ENCODE results near the gene ETHE1. TPM values are rescaled to one million over a fixed set of nuclear protein-coding genes. Genes with fewer than 3 reads are reported as not detected.

Gene ETHE1
- total RNA-seq, 2 donors from 2014 or later: 42.0 to 45.9 TPM

- TF ChIP-seq CTCF (IDR thresholded peaks at IDR 0.05): no peak
- H3K9me3 ChIP-seq: no peaks in the 10 kb centered on the region
- ATAC-seq (ENCODE audit: insufficient number of reproducible peaks, low FRiP score, low read depth) (no peak), DNase-seq (ENCODE audit: low spot score) (no peak)
- H3K27me3 ChIP-seq (replicated peaks; ENCODE audit: insufficient read depth): no peaks in the 10 kb centered on the region
- no peak overlapping the region for H3K4me3 ChIP-seq
- peaks cover 6 to 17% of the 10 kb centered on the region in 2 donors for H3K4me1 ChIP-seq (ENCODE audit: control insufficient read depth in 1 of 2, low read depth in 2 of 2)
- H3K36me3 ChIP-seq: no peaks in the 10 kb centered on the region
- no peak overlapping the region for H3K27ac ChIP-seq
Observed at GRCh38 chr19:43467730-43468129, 59.3 kb downstream of the ETHE1 start.

- H3K4me1 ChIP-seq (ENCODE audit: control insufficient read depth in 1 of 2, low read depth in 2 of 2): peaks cover 7 to 20% of the 10 kb centered on the region in 2 donors
- ATAC-seq (ENCODE audit: insufficient number of reproducible peaks, low FRiP score, low read depth) (no peak), DNase-seq (ENCODE audit: low spot score) (no peak)
- no peak overlapping the region for H3K27ac ChIP-seq
- H3K4me3 ChIP-seq: no peak overlapping the region
- no peaks in the 10 kb centered on the region for H3K27me3 ChIP-seq (replicated peaks; ENCODE audit: insufficient read depth)
- no peaks in the 10 kb centered on the region for H3K9me3 ChIP-seq
- no peaks in the 10 kb centered on the region for H3K36me3 ChIP-seq
- no peak for TF ChIP-seq CTCF (IDR thresholded peaks at IDR 0.05)
Observed at GRCh38 chr19:43467276-43467675, 59.7 kb downstream of the ETHE1 start.

- TF ChIP-seq CTCF (IDR thresholded peaks at IDR 0.05): no peak
- Histone ChIP-seq H3K4me1 (ENCODE audit: control insufficient read depth in 1 of 2, low read depth in 2 of 2) (peaks cover 7 to 20% of the 10 kb centered on the region in 2 donors), H3K4me3 (no peak overlapping the region), H3K9me3 (no peaks in the 10 kb centered on the region), H3K27ac (no peak overlapping the region), H3K36me3 (no peaks in the 10 kb centered on the region), H3K27me3 (replicated peaks; ENCODE audit: insufficient read depth) (no peaks in the 10 kb centered on the region)
- no peak for DNase-seq (ENCODE audit: low spot score)
- ATAC-seq (ENCODE audit: insufficient number of reproducible peaks, low FRiP score, low read depth): no peak
Observed at GRCh38 chr19:43466793-43467192, 60.2 kb downstream of the ETHE1 start.

GRCh38 chr19:43465468-43466120 is 61.4 kb downstream of the ETHE1 start, which contains the start of gene LYPD3:
Gene LYPD3, minus strand, starts transcription at chr19:43465608. Its CDS starts 37 bp downstream, at chr19:43465571.
- Histone ChIP-seq H3K4me3 (peak within 1 kb of the TSS; percentile 87), H3K4me1 (ENCODE audit: control insufficient read depth in 1 of 2, low read depth in 2 of 2) (peaks cover 7 to 20% of the 10 kb centered on the region in 2 donors), H3K27ac (peak within 1 kb of the TSS; percentile 76 to 82), H3K9me3 (no peaks in the 10 kb centered on the region), H3K27me3 (replicated peaks; ENCODE audit: insufficient read depth) (no peaks in the 10 kb centered on the region), H3K36me3 (no peaks in the 10 kb centered on the region)
- ATAC-seq (ENCODE audit: insufficient number of reproducible peaks, low FRiP score, low read depth): no peak
- no peak for TF ChIP-seq CTCF (IDR thresholded peaks at IDR 0.05)
- no peak for DNase-seq (ENCODE audit: low spot score)

GRCh38 chr19:43464134-43464775 is 62.7 kb downstream of the ETHE1 start:
- ATAC-seq (ENCODE audit: insufficient number of reproducible peaks, low FRiP score, low read depth) (peak; percentile 66), DNase-seq (ENCODE audit: low spot score) (peak; percentile 48)
- no peaks in the 10 kb centered on the region for H3K36me3 ChIP-seq
- TF ChIP-seq CTCF (IDR thresholded peaks at IDR 0.05): no peak
- H3K4me1 ChIP-seq (ENCODE audit: control insufficient read depth in 1 of 2, low read depth in 2 of 2): peaks cover 7 to 20% of the 10 kb centered on the region in 2 donors
- H3K9me3 ChIP-seq: no peaks in the 10 kb centered on the region
- peak overlapping the region; percentile 87 for H3K4me3 ChIP-seq
- peak overlapping the region; percentile 76 to 82 for H3K27ac ChIP-seq
- no peaks in the 10 kb centered on the region for H3K27me3 ChIP-seq (replicated peaks; ENCODE audit: insufficient read depth)
